GM19463 (cell line): ENCODE data around the gene HHLA2.

ENCODE experiments used
- ATAC-seq: cut with Tn5 transposase; IDR thresholded peaks from one replicate; pipeline ENCODE4 v1.9.1; 2021; ENCODE audit warnings: mild to moderate bottlenecking, moderate library complexity; ENCODE audit not compliant: unreplicated experiment

The HHLA2 gene

DNA sequence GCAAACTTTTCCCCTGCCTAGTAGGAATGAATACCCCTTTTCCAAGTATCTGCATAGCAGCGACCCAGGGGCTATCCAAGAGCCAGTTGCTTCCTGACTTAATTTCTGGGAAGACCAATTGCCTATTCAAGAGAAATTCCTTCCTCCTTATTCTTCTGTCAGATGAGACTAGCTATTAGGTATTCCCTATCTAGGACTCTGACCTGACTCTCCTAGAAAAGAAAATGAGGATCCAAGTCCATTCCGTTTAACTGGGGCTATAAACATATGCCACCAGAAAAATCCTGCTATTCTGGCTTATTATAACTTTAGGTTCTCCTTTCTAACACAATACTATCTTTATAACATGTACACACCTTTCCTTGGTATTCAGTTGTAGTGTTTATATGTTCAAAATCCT is 1.7 kb downstream of the HHLA2 start:
- no peak for ATAC-seq

DNA sequence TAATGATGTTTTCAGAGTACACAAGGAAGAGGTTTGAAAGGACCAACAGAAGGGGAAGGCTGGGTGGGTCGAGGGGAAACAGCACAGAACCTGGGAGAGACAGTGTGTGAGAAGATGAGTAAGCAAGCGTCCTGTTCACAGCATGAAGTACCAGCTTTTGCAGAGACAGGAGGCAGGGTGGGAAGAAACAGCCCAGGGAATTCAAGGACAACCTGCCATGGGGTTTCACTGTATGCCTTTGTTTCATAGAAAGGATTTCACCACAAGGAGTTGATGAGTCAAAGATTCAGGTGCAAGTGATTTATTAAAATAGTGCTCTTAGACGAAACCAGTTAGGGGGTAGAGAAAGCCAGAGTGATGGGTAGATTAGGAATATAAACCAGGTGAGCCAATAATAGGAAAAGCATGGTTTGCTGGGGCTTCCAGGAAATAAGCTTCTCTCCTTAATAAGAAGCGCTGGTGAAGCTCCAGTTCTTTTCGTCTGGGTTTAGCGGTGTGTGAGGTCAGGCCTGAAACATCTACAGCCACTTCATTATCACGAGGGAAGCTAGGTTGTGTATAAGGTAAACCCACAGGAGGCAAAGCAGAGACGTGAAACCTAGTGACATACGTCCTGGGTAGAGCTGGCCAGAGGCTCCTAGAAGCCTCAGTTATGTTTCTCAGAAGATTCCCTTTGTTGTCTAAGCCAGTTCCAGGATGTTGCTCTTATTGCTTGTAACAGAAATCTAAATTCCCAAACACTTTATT is 3.9 kb downstream of the HHLA2 start:
- no peak for ATAC-seq

DNA sequence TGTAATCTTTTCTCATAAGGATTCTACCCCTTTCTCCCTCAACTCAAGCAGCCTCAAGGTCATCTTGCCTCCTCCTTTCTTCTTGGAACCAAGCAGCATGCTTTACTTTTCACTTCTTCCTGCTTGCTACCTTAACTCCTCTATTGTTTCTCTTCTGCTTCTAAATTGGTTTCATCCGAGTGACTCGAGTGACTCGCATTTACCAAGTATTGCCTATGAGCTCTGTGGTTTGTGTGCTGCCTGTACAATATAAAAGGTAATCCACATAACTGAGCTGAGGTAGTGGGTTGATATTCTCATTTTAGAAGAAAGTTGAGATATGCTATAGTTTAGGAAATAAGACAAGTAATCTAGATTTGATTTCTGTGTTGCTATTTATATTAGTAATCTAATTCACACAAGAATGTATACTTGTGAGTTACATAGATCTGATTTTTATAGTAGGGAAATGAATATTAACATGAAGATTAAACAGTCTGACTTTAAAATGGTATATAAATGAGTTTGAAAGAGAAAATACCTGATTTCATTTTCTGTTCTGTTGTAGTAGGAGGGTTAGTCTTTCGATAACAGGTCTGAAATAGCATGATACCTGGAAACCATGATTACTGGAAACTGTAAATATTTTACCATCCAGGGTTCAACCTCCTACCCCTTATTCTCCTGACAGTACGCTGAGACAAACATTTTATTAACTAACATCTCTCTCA is 5.5 kb downstream of the HHLA2 start:
- no peak for ATAC-seq

DNA sequence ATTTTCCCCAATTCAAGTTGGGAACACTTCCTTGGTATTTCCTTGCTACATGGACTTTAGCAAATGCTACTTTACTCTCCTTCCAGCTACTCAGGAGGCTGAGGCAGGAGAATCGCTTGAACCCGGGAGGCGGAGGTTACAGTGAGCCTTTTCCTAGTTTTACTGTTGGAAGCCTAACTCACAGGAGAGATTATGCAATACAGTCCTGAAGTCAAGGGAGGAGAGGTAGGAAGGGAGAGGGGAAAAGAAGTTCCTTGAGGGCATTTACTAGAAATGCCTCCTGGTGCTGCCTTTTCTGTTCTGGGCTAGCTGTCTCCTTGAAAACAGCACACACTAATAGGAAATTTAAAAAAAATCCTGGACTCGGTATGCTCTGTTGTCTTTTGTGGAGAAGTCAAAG is 6.2 kb downstream of the HHLA2 start:
- no peak for ATAC-seq

DNA sequence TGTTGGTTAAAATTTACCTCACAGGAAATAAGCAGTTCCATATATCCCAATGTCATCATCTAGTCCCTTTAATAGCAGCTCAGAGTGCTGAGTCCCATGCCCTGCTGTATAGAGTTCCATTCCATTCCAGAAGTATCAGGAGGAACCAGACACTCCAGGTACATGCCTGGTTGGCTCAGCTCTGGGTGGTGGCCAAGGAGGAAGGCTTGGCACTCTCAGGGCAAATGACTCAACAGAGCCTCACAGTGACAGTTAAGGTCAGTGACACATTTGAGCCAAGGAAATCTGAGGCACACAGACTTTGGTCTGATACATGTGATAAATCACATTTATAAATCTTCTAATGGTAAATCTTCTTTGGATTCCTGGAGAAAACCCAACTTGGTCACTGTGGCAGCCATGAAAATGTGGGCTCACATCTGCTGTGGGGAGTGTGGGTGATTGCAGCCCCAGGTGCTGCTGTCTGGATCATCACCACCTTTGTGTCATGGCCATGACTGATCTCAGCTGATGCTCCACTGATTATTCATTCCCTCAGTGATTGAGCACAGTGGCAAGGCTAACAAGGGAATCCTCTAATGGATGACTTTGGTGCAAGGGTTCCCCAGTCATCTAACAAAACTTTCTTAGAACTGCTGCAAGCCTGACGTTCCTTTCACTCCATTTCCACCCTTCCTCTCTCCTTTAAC is 9.3 kb downstream of the HHLA2 start:
- ATAC-seq = no peak

DNA sequence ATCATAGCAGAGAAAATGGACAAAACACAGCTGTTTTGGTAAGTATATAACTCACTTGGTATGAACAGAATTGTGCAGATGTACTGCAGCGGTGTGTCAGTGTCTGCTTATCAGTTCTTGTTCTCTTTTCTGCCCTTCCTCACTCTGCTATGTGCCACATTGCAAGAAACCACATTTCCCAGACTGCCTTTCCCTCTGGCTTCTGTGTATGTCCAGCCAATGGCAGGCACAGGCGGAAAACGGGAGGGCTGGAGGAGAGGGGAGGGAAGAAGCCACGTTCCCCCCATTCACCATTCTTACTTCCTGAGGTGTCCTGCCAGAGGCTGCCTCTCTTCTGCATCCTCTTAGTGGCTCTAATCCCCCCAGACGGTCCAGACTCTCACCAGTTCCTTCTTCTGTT is 15.4 kb downstream of the HHLA2 start:
- no peak for ATAC-seq

DNA sequence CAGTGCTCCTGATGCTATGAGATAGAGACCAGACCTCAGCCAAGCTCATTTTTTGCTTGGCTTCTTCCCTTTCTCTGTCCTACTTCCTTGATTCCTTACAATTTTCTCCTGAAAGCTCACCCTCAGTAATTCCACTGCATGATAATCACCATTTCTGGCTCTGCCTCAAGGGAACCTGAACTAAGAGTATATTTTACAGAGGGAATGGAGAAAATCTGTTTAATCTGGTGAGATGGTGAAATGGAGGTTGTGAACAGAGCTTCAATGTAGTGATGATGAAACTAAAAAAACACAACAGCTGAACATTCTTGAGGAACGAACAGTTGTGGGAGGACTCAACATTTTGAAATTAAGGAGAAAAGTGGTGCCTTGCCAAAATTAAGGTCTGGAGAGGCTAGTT is 16.3 kb downstream of the HHLA2 start:
- ATAC-seq = no peak

DNA sequence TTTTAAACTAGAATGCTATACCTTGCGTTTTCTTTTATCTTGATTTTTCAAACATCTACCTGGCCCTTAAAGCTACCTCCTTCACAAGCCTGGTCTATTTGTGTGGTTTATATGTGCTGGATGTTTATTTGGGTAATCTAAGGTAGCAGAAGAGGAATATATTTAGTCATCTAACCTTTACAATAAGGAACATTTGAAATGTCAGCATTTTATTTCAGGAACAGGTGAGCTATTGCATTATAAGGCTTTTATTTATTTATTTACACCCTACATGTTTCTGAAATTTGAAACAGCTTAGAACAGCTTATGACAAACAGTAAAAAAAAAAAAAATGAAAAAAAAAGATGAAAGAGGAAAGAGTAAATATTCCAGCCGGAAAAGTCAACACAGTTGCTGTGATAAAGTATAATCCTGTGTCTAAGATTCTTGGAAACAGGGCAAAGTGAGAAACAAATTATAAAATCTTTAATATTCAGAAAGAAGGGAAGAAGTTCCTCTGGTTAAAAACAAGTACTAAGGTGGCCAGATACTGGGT is 19.5 kb downstream of the HHLA2 start:
- ATAC-seq = no peak

DNA sequence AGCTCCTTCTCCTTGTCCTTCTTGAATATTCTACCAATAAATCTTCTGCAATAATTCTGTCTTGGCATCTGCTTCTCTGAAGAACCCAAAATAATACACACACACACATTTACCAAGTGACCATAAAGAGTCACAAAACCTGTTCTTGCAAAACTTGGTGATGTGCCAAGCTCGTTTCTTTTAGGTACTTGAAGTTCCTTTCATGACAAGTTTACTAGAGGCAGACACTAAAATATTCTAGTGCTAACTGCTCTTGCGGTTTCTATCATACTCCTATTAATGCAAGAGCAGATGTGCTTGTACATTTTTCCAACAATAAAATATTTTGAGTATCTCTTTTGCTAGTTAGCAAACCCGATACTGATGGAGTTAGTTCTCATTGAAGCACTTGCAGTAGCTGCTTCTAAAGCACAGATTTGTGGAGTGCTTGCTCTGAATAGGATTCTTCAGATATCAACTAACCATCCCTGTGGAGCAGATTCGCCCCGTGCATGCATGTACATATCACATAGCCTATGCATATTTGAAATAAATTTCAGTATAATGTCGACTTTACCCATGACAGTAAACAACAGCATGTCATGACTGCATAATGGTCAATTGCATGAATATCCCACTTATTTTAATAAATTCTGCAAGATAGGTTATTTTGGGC is 23.2 kb downstream of the HHLA2 start:
- ATAC-seq = no peak

DNA sequence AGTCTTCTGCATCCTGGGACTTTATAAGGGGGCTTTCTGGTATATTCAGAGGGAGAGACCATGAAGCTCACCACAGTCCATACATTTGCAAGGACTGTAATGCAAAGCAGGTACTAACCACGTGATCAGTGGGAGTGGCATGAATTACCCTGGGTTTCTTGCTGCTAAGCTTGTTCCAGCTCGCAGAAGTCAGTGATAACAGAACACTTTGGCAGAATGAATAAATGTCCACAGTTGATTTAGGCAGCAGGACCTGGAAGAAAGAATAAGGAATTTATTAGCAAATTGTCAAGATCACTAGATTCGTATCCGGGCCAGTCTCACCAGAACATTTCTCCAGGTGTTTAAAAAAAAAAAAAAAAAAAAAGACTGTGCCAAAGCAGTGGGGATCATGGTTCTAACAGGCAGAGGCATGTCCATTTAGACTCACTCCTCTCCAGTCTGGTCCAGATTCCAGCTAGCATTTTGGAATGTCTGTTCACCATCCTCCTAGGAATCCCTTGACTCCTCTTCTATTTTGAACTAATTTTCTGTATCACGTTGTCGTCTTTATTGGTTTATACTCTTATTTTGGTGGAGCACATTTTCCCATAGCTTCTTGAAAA is 24.5 kb downstream of the HHLA2 start:
- ATAC-seq = no peak

DNA sequence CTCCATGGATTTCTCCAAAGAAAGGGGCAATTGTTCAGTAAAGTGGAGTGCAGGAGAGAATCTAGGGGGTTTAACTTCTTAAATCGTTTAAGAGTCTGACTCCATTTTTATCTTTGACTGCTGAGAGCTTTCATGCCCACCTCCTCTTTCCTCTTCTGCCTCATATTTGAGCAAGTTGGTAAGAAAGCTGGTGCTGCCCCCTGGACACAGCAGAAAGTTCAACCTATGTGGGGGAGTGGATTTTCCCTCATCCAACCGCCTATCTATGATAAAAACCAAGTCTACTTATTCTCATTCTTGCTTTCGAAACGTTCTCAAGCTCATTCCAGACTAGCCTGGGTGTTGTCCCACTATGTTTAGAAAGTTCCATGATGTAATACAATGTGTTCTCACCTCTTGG is 26.0 kb downstream of the HHLA2 start:
- ATAC-seq = no peak

DNA sequence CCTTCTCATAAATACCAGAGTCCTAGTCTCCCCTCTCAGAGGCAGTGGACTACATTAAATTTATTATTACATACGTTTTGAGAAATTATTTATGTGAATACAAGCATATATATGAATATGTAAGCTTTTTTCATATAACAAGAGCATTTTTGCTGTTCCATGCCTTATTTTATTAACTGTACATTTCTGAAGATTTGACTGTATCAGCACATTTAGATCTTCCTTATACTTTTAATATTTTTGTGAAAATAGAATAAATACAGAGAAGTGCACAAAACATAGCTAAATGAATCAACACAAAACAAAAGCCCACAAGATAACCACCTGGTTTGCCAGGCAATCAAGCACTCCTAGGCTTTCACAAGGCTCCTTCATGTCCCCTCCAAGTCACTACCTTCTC is 27.8 kb downstream of the HHLA2 start:
- no peak for ATAC-seq

DNA sequence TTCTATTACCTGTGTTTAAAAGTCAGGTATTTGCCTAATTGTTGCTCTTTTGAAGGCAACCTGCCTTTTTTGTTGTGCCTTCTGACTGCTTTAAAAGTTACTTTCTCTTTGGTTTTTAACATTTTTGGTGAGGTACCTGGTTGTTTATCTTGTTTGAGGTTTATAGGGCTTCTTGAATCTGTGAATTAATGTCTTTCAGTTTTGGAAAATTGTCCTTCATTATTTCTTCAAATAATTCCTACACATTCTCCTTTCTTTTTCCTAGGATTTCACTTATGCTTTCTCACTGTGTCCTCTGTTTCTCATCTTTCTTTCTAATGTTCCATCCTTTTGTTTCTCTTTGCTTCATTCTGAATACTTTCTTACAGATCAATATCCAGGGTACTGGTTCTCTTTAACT is 30.8 kb downstream of the HHLA2 start:
- no peak for ATAC-seq

DNA sequence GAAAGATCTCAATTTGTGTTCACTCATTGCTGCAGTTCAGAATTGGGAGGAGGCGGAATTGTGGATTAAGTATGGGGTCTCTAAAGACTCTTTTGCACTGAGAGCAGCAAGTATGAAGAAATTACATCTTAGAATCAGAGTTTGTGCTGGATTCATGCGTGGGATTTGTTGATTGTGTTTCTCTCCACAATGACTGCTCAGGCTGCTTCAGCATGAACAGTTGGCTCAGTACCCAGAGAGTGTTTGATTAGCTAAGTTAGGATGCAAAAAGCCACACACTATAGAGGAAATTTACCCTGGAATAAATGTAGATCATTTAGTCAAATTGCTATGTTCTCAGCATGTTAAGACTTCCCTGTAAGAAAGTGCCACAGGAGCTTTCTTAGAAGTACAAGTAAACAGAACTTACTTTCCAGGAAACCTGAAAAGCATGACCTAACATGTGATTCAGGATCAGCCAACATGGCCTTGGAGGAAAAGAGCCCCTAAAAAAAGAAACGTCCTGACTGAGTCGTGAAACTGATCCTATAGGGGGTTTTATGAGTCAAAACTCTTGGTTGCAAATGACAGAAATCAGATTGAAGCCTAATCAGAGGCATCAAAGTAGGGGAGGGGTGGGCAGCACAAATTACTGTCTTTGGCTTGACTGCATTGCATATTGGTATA is 32.6 kb downstream of the HHLA2 start:
- ATAC-seq = no peak

DNA sequence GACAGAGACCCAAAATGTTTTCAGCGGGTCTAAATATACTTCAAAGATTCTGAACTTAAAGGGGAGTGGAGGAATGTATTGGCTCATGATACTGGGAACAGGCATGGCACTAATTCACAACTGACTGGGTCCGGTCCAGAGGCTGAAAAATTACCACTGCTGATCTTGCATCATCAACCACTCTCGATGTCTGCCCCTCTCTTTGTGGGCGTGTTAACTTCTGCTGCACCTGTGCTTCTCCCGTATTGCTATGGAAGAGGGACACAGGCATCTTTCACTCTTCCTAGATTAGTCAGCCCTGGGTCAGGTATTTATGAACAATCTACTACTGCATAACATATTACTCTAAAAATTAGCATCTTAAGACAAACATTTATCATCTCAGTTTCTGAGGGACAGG is 33.2 kb downstream of the HHLA2 start:
- ATAC-seq = no peak

DNA sequence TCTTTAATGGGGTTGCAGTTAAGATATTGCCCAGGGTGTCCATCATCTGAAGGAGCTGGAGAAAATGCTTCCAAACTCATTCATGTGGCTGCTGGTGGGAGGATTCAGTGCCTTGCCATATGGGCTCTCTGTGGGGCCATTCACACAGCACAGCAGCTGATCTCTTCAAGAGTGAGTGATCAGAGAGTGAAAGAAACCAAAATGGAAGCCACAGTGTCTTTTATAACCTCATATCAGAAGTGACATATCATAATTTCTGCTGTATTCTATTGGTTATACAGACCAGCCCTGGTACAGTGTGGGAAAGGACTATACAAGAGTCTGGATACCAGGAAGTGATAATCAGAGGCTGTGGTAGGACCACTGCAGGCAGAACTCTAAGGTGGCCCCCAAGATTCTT is 33.6 kb downstream of the HHLA2 start:
- ATAC-seq = no peak

DNA sequence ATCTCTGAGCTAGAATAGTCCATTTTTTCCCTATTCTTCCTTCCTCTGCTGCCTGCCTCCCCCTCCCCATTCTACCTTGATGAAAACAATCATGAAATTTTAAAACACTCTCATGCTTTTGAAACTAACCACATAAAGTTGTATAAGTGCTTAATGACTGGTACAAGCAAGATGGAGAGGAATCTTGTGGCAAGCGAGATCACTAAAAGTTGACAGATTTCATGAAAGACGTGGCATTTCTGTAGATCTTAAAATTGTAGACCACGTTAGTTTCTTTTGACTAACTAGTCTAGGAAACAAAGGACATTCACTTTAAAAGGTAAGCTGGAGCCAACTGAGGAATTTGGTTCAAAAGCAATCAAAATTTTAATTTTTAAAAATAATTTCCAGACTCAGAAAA is 35.4 kb downstream of the HHLA2 start:
- ATAC-seq = no peak

DNA sequence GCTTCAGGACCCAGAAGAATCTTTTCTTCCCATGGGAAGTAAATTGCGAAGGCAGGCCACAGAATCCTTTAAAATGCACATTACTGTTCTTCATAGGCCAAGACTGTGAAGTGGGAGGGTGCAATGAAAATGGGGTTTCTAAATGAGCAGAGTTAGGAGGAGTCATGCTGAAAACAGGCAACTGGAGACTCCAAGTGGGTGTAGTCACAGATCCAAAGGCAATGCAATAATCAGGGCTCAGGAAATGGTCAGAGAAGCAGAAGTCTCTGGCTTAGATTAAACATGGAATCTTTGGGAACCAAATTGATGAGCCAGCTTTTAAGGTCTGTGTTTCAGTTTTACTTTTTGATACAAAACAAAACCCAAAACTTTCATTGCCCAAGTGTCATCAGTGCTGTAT is 37.6 kb downstream of the HHLA2 start:
- no peak for ATAC-seq

DNA sequence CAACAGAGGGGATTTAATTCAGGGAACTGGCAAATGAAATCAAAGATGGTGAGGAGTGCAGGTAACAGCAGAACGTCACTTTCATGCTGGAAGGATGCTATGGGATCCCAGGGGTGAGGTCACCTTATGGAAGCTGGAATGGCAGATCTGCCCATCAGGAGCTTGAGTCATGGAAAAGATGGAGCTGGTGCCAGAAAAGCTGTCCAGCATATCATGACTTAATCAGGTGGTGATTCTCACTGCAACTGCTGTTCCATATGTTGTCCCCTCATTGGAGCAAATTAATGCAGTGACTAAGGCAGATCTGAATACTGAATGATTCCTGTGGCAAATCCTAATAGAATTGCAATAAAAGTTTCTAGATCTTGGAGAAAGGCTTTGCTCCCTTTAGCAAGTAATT is 38.4 kb downstream of the HHLA2 start:
- ATAC-seq = no peak

DNA sequence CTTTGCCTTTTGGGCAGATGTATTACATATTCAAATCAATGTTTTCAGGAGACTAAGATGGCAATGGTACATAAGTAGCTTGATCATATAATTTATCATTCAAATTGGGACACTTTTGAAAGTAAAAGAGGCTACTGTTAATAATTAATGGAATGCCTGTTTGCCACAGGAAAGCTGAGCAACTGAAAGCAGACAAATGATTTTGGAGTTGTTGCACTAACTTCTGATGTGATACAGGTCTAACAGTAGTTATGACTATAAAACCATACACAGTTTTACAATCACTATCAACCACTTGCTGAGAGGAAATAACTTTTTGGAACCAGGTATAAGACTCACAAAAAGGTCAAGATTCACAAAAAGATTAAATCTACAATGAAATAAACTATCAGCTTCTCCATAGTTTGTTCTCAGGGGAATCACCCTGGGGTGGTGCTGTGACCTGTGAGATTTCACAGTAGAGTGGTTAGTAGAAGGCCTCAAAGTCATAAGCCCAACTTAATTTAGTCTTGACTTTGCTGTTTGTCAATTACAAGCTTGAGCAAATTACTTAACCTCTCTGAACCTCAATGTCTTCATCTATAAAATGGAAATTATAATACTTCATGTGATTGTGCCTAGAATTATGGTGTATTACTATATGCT is 42.7 kb downstream of the HHLA2 start:
- peak; percentile 55 for ATAC-seq
